ENCODE data around the gene FRMD8. TPM values are rescaled to one million over a fixed set of nuclear protein-coding genes. Genes with fewer than 3 reads are reported as not detected.

The FRMD8 gene
- total and polyA plus RNA-seq, 2 of the 4 experiments (the other 2 are of a cell fraction): 11.3 to 19.8 TPM

GRCh38 chr11:65435411-65435931, 49.0 kb downstream of the FRMD8 start:
- H3K14ac ChIP-seq (replicated peaks; ENCODE audit: low read depth, low read length): no peak overlapping the region
- DNase-seq: peak; percentile 45
- intact Hi-C loops (cut with micrococcal nuclease) (no loop called here), in situ Hi-C loops (cut with MboI; ENCODE audit: low sequenced_read_pairs) (no loop called here), dilution Hi-C loops (cut with HindIII; ENCODE audit: low sequenced_read_pairs, unreplicated experiment) (no loop called here)
- no peak overlapping the region for H2BK20ac ChIP-seq (ENCODE audit: low read depth, low read length)
- H2AK5ac ChIP-seq (ENCODE audit: low read depth, low read length): no peak overlapping the region
- H3K56ac ChIP-seq (ENCODE audit: extremely low read depth, insufficient read depth, low read length): no peak overlapping the region
- H4K5ac ChIP-seq (ENCODE audit: low read depth, low read length): no peak overlapping the region
- no peak for ATAC-seq (ENCODE audit: low read depth)
- H3K9me3 ChIP-seq (ENCODE audit: control insufficient read depth, insufficient read depth, low read length): no peaks in the 10 kb centered on the region
- H3K79me1 ChIP-seq (ENCODE audit: low read depth in 1 of 2, low read length in 2 of 2): peaks cover 8 to 50% of the 10 kb centered on the region in 2 experiments; a peak in 3 of 4 replicates
- H3K9me1 ChIP-seq (ENCODE audit: insufficient read depth, low read length): no peaks in the 10 kb centered on the region
- TF ChIP-seq MXI1 (IDR thresholded peaks at IDR 0.05; ENCODE audit: borderline replicate concordance, low read depth, low read length): no peak
- TF ChIP-seq POLR2A (IDR thresholded peaks at IDR 0.05; ENCODE audit: low read depth, low read length): peak; percentile 24; the same call in 1 of the 2 replicates
- H3K4me3 ChIP-seq (ENCODE audit: insufficient read depth, low read depth, low read length): no peak overlapping the region
- H3K27ac ChIP-seq (ENCODE audit: insufficient read depth, low read length): no peak overlapping the region
- H2AFZ ChIP-seq (replicated peaks; ENCODE audit: low read length, poor library complexity): no peak overlapping the region
- no peaks in the 10 kb centered on the region for H3K27me3 ChIP-seq (ENCODE audit: control insufficient read depth, insufficient read depth, low read length)
- no peak overlapping the region for H3K18ac ChIP-seq (ENCODE audit: low read depth, low read length)
- no peak overlapping the region for H2BK120ac ChIP-seq (ENCODE audit: low read depth, low read length)
- CTCF ChIA-PET: interaction anchor here (0.6 kb wide), 1 partner anchor 1593 kb away, joined by 3 read pairs; no protein-coding TSS in a partner anchor
- BruUV-seq (replicated peaks): no TSS peak
- H3K36me3 ChIP-seq (ENCODE audit: control insufficient read depth, insufficient read depth, low read length): peaks cover 44% of the 10 kb centered on the region
- no peak overlapping the region; the same call in 1 of the 2 replicates for H3K23ac ChIP-seq (ENCODE audit: low read depth, low read length)
- H4K91ac ChIP-seq (ENCODE audit: insufficient read depth, low read depth, low read length): no peak overlapping the region
- no peak overlapping the region for H2AK9ac ChIP-seq (replicated peaks; ENCODE audit: low read depth, low read length, poor library complexity)
- WGBS, 2 experiments (ENCODE audit: extremely low coverage in 2 of 2, insufficient read length in 1 of 2): 83% methylated on average over 1 of the region's 9 CpGs; no CpG with 5 or more reads in 1 of the 2 experiments
- H2BK5ac ChIP-seq (ENCODE audit: low read depth, low read length, poor library complexity, severe bottlenecking): no peak overlapping the region
- POLR2A ChIA-PET (ENCODE audit: unreplicated experiment): interaction anchor here (2.5 kb wide), 1 partner anchor 72 kb away, joined by 6 read pairs; no protein-coding TSS in a partner anchor
- H4K8ac ChIP-seq (ENCODE audit: low read depth in 2 of 2, low read length in 2 of 2): no peak overlapping the region
- peaks cover 96% of the 10 kb centered on the region for H4K20me1 ChIP-seq (ENCODE audit: insufficient read depth, low read length)
- H3K9ac ChIP-seq (ENCODE audit: low read depth, low read length): no peak overlapping the region
- no peak overlapping the region for H3K4ac ChIP-seq (ENCODE audit: low read depth, low read length)
- H3K4me2 ChIP-seq (ENCODE audit: low read depth, low read length): peak overlapping the region; percentile 21
- H3K4me1 ChIP-seq (ENCODE audit: control insufficient read depth, insufficient read depth, low read length): peaks cover 2% of the 10 kb centered on the region; the same call in 1 of the 2 replicates
- H2BK15ac ChIP-seq (ENCODE audit: low read depth, low read length): no peak overlapping the region

All from IMR-90 (cell line).